Measurements from ENCODE around the gene ADGRG3.
A peak's percentile ranks its signal among the peaks of the same experiment; 100 is the strongest.

The ADGRG3 gene

GRCh38 chr16:57643147-57643874, 24.8 kb upstream of the ADGRG3 start:
- ATAC-seq (ENCODE audit: low read depth): peak; percentile 40
- DNase-seq (ENCODE audit: low spot score): no peak
- no peak for TF ChIP-seq CTCF (IDR thresholded peaks at IDR 0.05; ENCODE audit: poor library complexity, severe bottlenecking)
- peaks cover 33% of the 10 kb centered on the region for H3K4me1 ChIP-seq (ENCODE audit: insufficient read depth, poor library complexity, severe bottlenecking)
- H3K9me3 ChIP-seq (ENCODE audit: severe bottlenecking): no peaks in the 10 kb centered on the region
- H3K4me3 ChIP-seq (ENCODE audit: severe bottlenecking): no peak overlapping the region
- H3K27ac ChIP-seq (ENCODE audit: poor library complexity, severe bottlenecking): peak overlapping the region; percentile 68
- peaks cover 52% of the 10 kb centered on the region for H3K36me3 ChIP-seq (ENCODE audit: low read depth)
- H3K27me3 ChIP-seq (ENCODE audit: insufficient read depth, poor library complexity, severe bottlenecking): no peaks in the 10 kb centered on the region

DNA sequence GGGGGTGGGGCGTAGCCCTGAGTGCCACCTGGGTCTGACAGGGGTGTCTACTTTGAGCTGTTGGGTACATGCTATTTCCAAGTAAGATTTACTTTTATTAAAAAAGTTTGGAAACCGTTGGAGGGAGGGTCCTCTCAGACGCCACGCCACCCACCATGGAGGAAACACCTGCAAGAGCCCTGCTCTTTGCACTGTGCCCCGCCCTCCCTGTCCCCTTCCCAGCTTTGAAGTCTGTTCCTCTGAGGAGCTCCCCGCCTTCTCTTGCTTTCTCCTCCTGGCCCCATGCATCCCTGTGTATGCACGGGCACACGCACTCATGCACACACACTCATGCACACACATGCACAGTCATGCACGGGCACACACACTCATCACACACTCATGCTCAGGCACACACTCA, 24.2 kb upstream of the ADGRG3 start:
- no peak overlapping the region for H3K4me3 ChIP-seq (ENCODE audit: severe bottlenecking)
- peaks cover 33% of the 10 kb centered on the region for H3K4me1 ChIP-seq (ENCODE audit: insufficient read depth, poor library complexity, severe bottlenecking)
- peaks cover 57% of the 10 kb centered on the region for H3K36me3 ChIP-seq (ENCODE audit: low read depth)
- no peak for DNase-seq (ENCODE audit: low spot score)
- no peak for TF ChIP-seq CTCF (IDR thresholded peaks at IDR 0.05; ENCODE audit: poor library complexity, severe bottlenecking)
- ATAC-seq (ENCODE audit: low read depth): no peak
- H3K27ac ChIP-seq (ENCODE audit: poor library complexity, severe bottlenecking): peak overlapping the region; percentile 68
- no peaks in the 10 kb centered on the region for H3K27me3 ChIP-seq (ENCODE audit: insufficient read depth, poor library complexity, severe bottlenecking)
- H3K9me3 ChIP-seq (ENCODE audit: severe bottlenecking): no peaks in the 10 kb centered on the region

DNA sequence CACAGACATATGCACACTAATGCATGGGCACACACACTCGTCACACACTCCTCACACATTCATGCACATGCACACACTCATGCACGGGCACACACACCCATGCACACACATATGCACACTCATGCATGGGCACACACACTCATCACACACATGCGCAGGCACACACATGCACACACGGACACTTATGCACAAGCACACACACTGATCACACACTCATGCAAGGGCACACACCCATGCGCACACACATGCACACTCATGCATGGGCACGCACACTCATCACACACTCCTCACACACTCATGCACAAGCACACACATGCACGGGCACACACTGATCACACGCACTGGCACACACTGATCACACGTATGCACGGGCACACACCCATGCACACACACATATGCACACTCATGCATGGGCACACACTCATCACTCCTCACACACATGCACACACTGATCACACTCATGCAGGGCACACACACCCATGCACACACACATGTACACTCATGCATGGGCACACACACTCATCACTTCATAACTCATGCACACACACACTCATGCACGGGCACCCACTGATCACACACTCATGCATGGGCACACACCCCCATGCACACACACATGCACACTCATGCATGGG, 23.6 kb upstream of the ADGRG3 start:
- H3K4me1 ChIP-seq (ENCODE audit: insufficient read depth, poor library complexity, severe bottlenecking): peaks cover 33% of the 10 kb centered on the region
- DNase-seq (ENCODE audit: low spot score) (no peak), ATAC-seq (ENCODE audit: low read depth) (no peak)
- no peaks in the 10 kb centered on the region for H3K27me3 ChIP-seq (ENCODE audit: insufficient read depth, poor library complexity, severe bottlenecking)
- H3K27ac ChIP-seq (ENCODE audit: poor library complexity, severe bottlenecking): no peak overlapping the region
- no peak for TF ChIP-seq CTCF (IDR thresholded peaks at IDR 0.05; ENCODE audit: poor library complexity, severe bottlenecking)
- peaks cover 57% of the 10 kb centered on the region for H3K36me3 ChIP-seq (ENCODE audit: low read depth)
- no peak overlapping the region for H3K4me3 ChIP-seq (ENCODE audit: severe bottlenecking)
- no peaks in the 10 kb centered on the region for H3K9me3 ChIP-seq (ENCODE audit: severe bottlenecking)

GRCh38 chr16:57645169-57645568, 22.9 kb upstream of the ADGRG3 start:
- H3K27ac ChIP-seq (ENCODE audit: poor library complexity, severe bottlenecking): peak overlapping the region; percentile 62

More at GRCh38 chr16:57645169-57645568, 22.9 kb upstream of the ADGRG3 start:
- DNase-seq (ENCODE audit: low spot score): no peak
- peaks cover 56% of the 10 kb centered on the region for H3K36me3 ChIP-seq (ENCODE audit: low read depth)
- H3K9me3 ChIP-seq (ENCODE audit: severe bottlenecking): no peaks in the 10 kb centered on the region
- H3K4me1 ChIP-seq (ENCODE audit: insufficient read depth, poor library complexity, severe bottlenecking): peaks cover 33% of the 10 kb centered on the region
- H3K27me3 ChIP-seq (ENCODE audit: insufficient read depth, poor library complexity, severe bottlenecking): no peaks in the 10 kb centered on the region
- TF ChIP-seq CTCF (IDR thresholded peaks at IDR 0.05; ENCODE audit: poor library complexity, severe bottlenecking): no peak
- ATAC-seq (ENCODE audit: low read depth): no peak
- H3K4me3 ChIP-seq (ENCODE audit: severe bottlenecking): no peak overlapping the region
